B cell (primary cell): ENCODE measurements around the gene LRRC42. TPM values are rescaled to one million over a fixed set of nuclear protein-coding genes. Genes with fewer than 3 reads are reported as not detected.

ENCODE experiments used
- ATAC-seq: fragments of 200-7000 bp; cut with Tn5 transposase; one replicate; pipeline ENCODE4 v1.10.0; 2021; ENCODE audit warnings: low read depth, mild to moderate bottlenecking, moderate number of reproducible peaks, moderate library complexity
- CTCF ChIA-PET: fragments of 350-600 bp; sonication (Branson Sonifier 250); formaldehyde crosslinking; loops from one replicate; lab custom pipeline; 2021; ENCODE audit warnings: antibody characterized with exemption, inconsistent platforms; lab: Charles Lee
- POLR2A ChIA-PET: fragments of 350-600 bp; sonication (Branson Sonifier 250); formaldehyde crosslinking; loops from one replicate; lab custom pipeline; 2021; ENCODE audit warnings: antibody characterized with exemption; lab: Charles Lee
- DNase-seq: peaks from one replicate; pipeline ENCODE4 v3.0.0; 2013
- H2AFZ ChIP-seq: 2 replicates; pipeline ENCODE4 v1.6.1; 2012; ENCODE audit warnings: mild to moderate bottlenecking, low read depth, low read length; ENCODE audit not compliant: insufficient read depth, poor library complexity, severe bottlenecking
- H3K27ac ChIP-seq, 2 donors: 1 replicate in 1 of 2; 2 replicates in 1 of 2; pipeline ENCODE4 v1.5.1; 2012 to 2013; ENCODE audit warnings: low read length in 2 of 2, mild to moderate bottlenecking in 2 of 2, moderate library complexity in 1 of 2
- H3K27me3 ChIP-seq, 4 experiments: fragments of 200-600 bp in 1 of 4; sonication (generic) in 1 of 4; replicated peaks in 1 of 4; 1 replicate in 2 of 4; 2 replicates in 2 of 4; pipeline versions ENCODE4 v1.6.1 to v1.7.0; 2013 to 2016; ENCODE audit warnings: low read length in 3 of 4, mild to moderate bottlenecking in 2 of 4, mixed read lengths in 1 of 4, moderate library complexity in 1 of 4; ENCODE audit not compliant: insufficient read depth in 4 of 4, control insufficient read depth in 3 of 4; ENCODE audit errors: control extremely low read depth in 1 of 4
- H3K36me3 ChIP-seq, 2 experiments: replicated peaks in 1 of 2; 1 replicate in 1 of 2; 2 replicates in 1 of 2; pipeline versions ENCODE4 v1.6.1 to v1.7.1; 2013; ENCODE audit warnings: low read length in 1 of 2; ENCODE audit not compliant: insufficient read depth in 2 of 2, control insufficient read depth in 1 of 2; ENCODE audit errors: control extremely low read depth in 1 of 2, extremely low read depth in 1 of 2
- H3K4me1 ChIP-seq, 2 donors: fragments of 200-600 bp in 1 of 2; sonication (generic) in 1 of 2; 1 replicate in 1 of 2; 2 replicates in 1 of 2; pipeline versions ENCODE4 v1.5.1 to v1.6.1; 2013 to 2017; ENCODE audit warnings: low read length in 2 of 2; ENCODE audit not compliant: control insufficient read depth in 2 of 2, insufficient read depth in 2 of 2
- H3K4me2 ChIP-seq: replicated peaks from 2 replicates; pipeline ENCODE3; 2012; ENCODE audit warnings: mild to moderate bottlenecking, low read depth, low read length; ENCODE audit not compliant: poor library complexity, severe bottlenecking
- H3K4me3 ChIP-seq, 5 experiments: fragments of 200-600 bp in 1 of 5; sonication (generic) in 1 of 5; 1 replicate in 3 of 5; 2 replicates in 2 of 5; pipeline versions ENCODE4 v1.5.1 to v1.7.0; 2011 to 2016; ENCODE audit warnings: low read length in 4 of 5, mild to moderate bottlenecking in 4 of 5, low read depth in 2 of 5, control low read depth in 1 of 5, moderate library complexity in 1 of 5; ENCODE audit not compliant: insufficient read depth in 1 of 5; ENCODE audit errors: control extremely low read depth in 1 of 5, extremely low read depth in 1 of 5
- H3K79me2 ChIP-seq: fragments of 200-600 bp; sonication (generic); one replicate; pipeline ENCODE4 v1.6.0; 2016; ENCODE audit warnings: low read length; ENCODE audit not compliant: control insufficient read depth, insufficient read depth
- H3K9ac ChIP-seq: fragments of 200-600 bp; sonication (generic); 2 replicates; pipeline ENCODE4 v1.6.1; 2017; ENCODE audit warnings: mild to moderate bottlenecking, low read length, moderate library complexity
- H3K9me3 ChIP-seq, 3 donors: one replicate each; pipeline versions ENCODE4 v1.6.1 to v1.7.1; 2013; ENCODE audit warnings: low read length in 2 of 3; ENCODE audit not compliant: control insufficient read depth in 2 of 3, insufficient read depth in 1 of 3; ENCODE audit errors: control extremely low read depth in 1 of 3
- H4K20me1 ChIP-seq: 2 replicates; pipeline ENCODE4 v1.6.0; 2012; ENCODE audit warnings: mild to moderate bottlenecking, low read length; ENCODE audit not compliant: insufficient read depth, control insufficient read depth, poor library complexity, severe bottlenecking
- H3K27ac Mint-ChIP-seq: one replicate; pipeline ENCODE4 v1.8.0; 2021; ENCODE audit warnings: mixed read lengths
- H3K27me3 Mint-ChIP-seq: one replicate; pipeline ENCODE4 v1.8.0; 2021; ENCODE audit warnings: mixed read lengths
- H3K4me1 Mint-ChIP-seq: one replicate; pipeline ENCODE4 v1.8.0; 2021; ENCODE audit warnings: mixed read lengths
- H3K4me3 Mint-ChIP-seq: one replicate; pipeline ENCODE4 v1.8.0; 2021; ENCODE audit warnings: mixed read lengths
- H3K9me3 Mint-ChIP-seq: one replicate; pipeline ENCODE4 v1.8.0; 2022; ENCODE audit warnings: mixed read lengths; ENCODE audit not compliant: insufficient read depth
- EZH2 ChIP-seq: IDR thresholded peaks from 2 replicates; pipeline ENCODE4 v1.6.1; 2012; ENCODE audit warnings: borderline replicate concordance, low read depth, mild to moderate bottlenecking, moderate library complexity, low read length; ENCODE audit not compliant: insufficient read depth, poor library complexity, severe bottlenecking
- WGBS: methylation state at CpG from one replicate; pipeline ENCODE4 v1.1.5; 2013; ENCODE audit warnings: missing lambda C conversion rate; ENCODE audit not compliant: insufficient coverage; 5-methylcytosine and 5-hydroxymethylcytosine counted together
- intact Hi-C: fragments of 100-400 bp; cut with micrococcal nuclease; formaldehyde crosslinking; loops from one replicate; pipeline ENCODE4 v1.10.0; 2022
- polyA plus RNA-seq: library from polyadenylated mRNA; depleted of rRNA; stranded (reverse); fragments of >200 nt; gene quantifications from 2 replicates; pipeline ENCODE4 v1.2.3, GENCODE V29; 2012
- total RNA-seq, 2 donors: library from RNA; stranded (reverse); fragments of 120-200 nt in 1 of 2; gene quantifications; 1 replicate in 1 of 2; 2 replicates in 1 of 2; pipeline versions ENCODE4 v1.2.3 to v1.2.4, GENCODE V29; 2013 to 2022
- TF ChIP-seq, protein P1 (sequence below): fragments of 200-600 bp; IDR thresholded peaks from one replicate; pipeline ENCODE4 v1.8.0; 2022; ENCODE audit warnings: antibody characterized with exemption, mild to moderate bottlenecking

LRRC42 gene
- total and polyA plus RNA-seq, 2 donors (not counting 1 experiment from before 2014, with no cell fraction given): 4.7 to 10.3 TPM

DNA sequence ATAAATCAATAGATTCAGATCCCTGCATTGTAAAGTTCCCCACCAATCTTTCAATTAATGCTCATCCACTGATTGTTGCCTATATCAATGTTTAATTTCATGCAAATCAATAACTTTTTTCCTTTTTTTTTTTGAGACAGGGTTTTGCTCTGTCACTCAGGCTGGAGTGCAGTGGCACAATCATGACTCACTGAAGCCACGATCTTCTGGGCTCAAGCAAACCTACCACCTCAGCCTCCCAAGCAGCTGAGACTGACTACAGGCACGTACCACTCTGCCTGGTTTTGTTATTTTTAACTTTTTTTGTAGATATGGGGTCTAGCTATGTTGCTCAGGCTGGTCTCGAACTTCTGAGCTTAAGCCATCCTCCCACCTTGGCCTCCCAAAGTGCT, 26.5 kb upstream of the LRRC42 start:
- no peaks in the 10 kb centered on the region for H3K79me2 ChIP-seq
- no peaks in the 10 kb centered on the region for H3K4me1 ChIP-seq
- H3K36me3 ChIP-seq: peaks cover 0 to 18% of the 10 kb centered on the region in 2 experiments
- no peak for TF ChIP-seq EZH2
- TF ChIP-seq, protein P1, sequence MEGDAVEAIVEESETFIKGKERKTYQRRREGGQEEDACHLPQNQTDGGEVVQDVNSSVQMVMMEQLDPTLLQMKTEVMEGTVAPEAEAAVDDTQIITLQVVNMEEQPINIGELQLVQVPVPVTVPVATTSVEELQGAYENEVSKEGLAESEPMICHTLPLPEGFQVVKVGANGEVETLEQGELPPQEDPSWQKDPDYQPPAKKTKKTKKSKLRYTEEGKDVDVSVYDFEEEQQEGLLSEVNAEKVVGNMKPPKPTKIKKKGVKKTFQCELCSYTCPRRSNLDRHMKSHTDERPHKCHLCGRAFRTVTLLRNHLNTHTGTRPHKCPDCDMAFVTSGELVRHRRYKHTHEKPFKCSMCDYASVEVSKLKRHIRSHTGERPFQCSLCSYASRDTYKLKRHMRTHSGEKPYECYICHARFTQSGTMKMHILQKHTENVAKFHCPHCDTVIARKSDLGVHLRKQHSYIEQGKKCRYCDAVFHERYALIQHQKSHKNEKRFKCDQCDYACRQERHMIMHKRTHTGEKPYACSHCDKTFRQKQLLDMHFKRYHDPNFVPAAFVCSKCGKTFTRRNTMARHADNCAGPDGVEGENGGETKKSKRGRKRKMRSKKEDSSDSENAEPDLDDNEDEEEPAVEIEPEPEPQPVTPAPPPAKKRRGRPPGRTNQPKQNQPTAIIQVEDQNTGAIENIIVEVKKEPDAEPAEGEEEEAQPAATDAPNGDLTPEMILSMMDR: no peak
- H3K27ac ChIP-seq: no peak overlapping the region
- H3K4me3 Mint-ChIP-seq: no peak overlapping the region
- intact Hi-C loops: no loop called here
- DNase-seq: no peak
- H3K4me3 ChIP-seq: no peak overlapping the region
- H3K9ac ChIP-seq: no peak overlapping the region
- ChIA-PET POLR2A (no interaction called here), CTCF (interaction anchor here (0.6 kb wide), 1 partner anchor 40 kb away, joined by 3 read pairs; no protein-coding TSS in a partner anchor)
- no peak overlapping the region for H3K27ac Mint-ChIP-seq
- no peaks in the 10 kb centered on the region for H4K20me1 ChIP-seq
- no peak overlapping the region for H3K4me2 ChIP-seq
- no peak overlapping the region for H2AFZ ChIP-seq
- no peaks in the 10 kb centered on the region for H3K9me3 Mint-ChIP-seq
- H3K9me3 ChIP-seq: no peaks in the 10 kb centered on the region
- ATAC-seq: no peak
- 100% methylated on average over 1 of the region's 3 CpGs for WGBS
- H3K27me3 Mint-ChIP-seq: no peaks in the 10 kb centered on the region
- no peaks in the 10 kb centered on the region for H3K27me3 ChIP-seq
- no peaks in the 10 kb centered on the region for H3K4me1 Mint-ChIP-seq

DNA sequence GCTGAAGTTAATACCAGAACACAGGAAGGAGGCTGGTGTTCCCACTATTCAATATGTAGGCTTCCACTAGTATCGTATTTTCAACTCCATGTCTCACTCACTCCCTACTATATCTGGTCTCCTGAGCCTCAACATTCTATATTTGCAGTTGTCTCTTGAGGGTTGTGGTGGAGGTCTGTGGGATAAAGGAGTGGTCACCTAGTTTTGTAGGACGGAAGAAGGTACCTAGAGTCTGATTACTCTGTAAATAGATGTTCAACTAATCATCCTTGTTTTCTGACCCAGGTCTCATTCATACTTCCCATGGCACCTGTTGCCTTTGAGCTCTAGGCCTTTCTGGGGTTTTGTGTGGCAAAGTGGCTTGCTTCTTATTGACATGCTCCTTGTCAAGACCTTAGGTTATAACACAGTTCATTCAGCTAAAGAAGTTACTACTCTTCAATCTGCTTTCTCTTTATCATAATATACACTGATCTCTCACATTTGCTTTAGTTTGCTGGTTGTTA, 18.7 kb upstream of the LRRC42 start:
- ATAC-seq (no peak), DNase-seq (no peak)
- Histone ChIP-seq H3K4me3 (no peak overlapping the region), H3K9ac (no peak overlapping the region), H3K27ac (no peak overlapping the region), H4K20me1 (no peaks in the 10 kb centered on the region), H3K4me1 (no peaks in the 10 kb centered on the region), H3K79me2 (no peaks in the 10 kb centered on the region), H3K36me3 (peaks cover 10 to 36% of the 10 kb centered on the region in 2 experiments), H3K4me2 (no peak overlapping the region), H2AFZ (no peak overlapping the region), H3K27me3 (no peaks in the 10 kb centered on the region), H3K9me3 (peaks cover 0 to 7% (median 0%) of the 10 kb centered on the region in 3 donors)
- H3K4me3 Mint-ChIP-seq: no peak overlapping the region
- no peaks in the 10 kb centered on the region for H3K4me1 Mint-ChIP-seq
- no CpG with 5 or more reads among the region's 2 CpGs for WGBS
- no peaks in the 10 kb centered on the region for H3K27me3 Mint-ChIP-seq
- H3K9me3 Mint-ChIP-seq: no peaks in the 10 kb centered on the region
- H3K27ac Mint-ChIP-seq: no peak overlapping the region
- ChIA-PET POLR2A (interaction anchor here (0.5 kb wide), 1 partner anchor 95 kb away, joined by 5 read pairs; no protein-coding TSS in a partner anchor), CTCF (interaction anchor here (1.0 to 1.1 kb wide), 2 partner anchors 66 to 67 kb away, joined by 3 to 6 read pairs; no protein-coding TSS in a partner anchor)
- TF ChIP-seq, protein P1: no peak
- TF ChIP-seq EZH2: no peak
- intact Hi-C loops: no loop called here
